ENCODE data around the gene NAV3. TPM values are rescaled to one million over a fixed set of nuclear protein-coding genes. Genes with fewer than 3 reads are reported as not detected.

Gene NAV3
- total and polyA plus RNA-seq, 4 donors, result 0.22 to 1.7 (median 0.71) TPM

- Histone ChIP-seq H3K27ac (ENCODE audit: low read depth in 1 of 2, low read length in 2 of 2) (no peak overlapping the region), H3K27me3 (ENCODE audit: control insufficient read depth in 4 of 4, insufficient read depth in 4 of 4, low read length in 3 of 4) (no peaks in the 10 kb centered on the region), H3K9ac (ENCODE audit: low read depth in 1 of 2, low read length in 2 of 2) (no peak overlapping the region), H3K4me1 (ENCODE audit: control insufficient read depth in 4 of 4, insufficient read depth in 4 of 4, low read length in 3 of 4) (no peaks in the 10 kb centered on the region), H3K9me3 (ENCODE audit: control insufficient read depth in 4 of 4, low read length in 3 of 4) (no peaks in the 10 kb centered on the region), H3K4me3 (ENCODE audit: low read depth in 1 of 3, low read length in 3 of 3) (no peak overlapping the region), H3K36me3 (ENCODE audit: control insufficient read depth in 4 of 4, insufficient read depth in 3 of 4, low read depth in 1 of 4, low read length in 3 of 4) (no peaks in the 10 kb centered on the region)
- 90% methylated on average over 8 of the region's 8 CpGs for WGBS
- TF ChIP-seq EGR1 (IDR thresholded peaks at IDR 0.05; ENCODE audit: low read depth in 2 of 2), result no peak
- TF ChIP-seq, protein P1, sequence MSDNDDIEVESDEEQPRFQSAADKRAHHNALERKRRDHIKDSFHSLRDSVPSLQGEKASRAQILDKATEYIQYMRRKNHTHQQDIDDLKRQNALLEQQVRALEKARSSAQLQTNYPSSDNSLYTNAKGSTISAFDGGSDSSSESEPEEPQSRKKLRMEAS (IDR thresholded peaks at IDR 0.05), result no peak
- TF ChIP-seq, protein P2, sequence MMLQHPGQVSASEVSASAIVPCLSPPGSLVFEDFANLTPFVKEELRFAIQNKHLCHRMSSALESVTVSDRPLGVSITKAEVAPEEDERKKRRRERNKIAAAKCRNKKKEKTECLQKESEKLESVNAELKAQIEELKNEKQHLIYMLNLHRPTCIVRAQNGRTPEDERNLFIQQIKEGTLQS (IDR thresholded peaks at IDR 0.05), result no peak
- no peak for TF ChIP-seq NR2F2 (IDR thresholded peaks at IDR 0.05)
- no peak for TF ChIP-seq HNF4A (conservative IDR thresholded peaks at IDR 0.05)
- TF ChIP-seq TAF1 (conservative IDR thresholded peaks at IDR 0.05), result no peak
- TF ChIP-seq YY1 (IDR thresholded peaks at IDR 0.05), result no peak
- no peak for TF ChIP-seq SP1 (IDR thresholded peaks at IDR 0.05)
- DNase-seq (ENCODE audit: low spot score), result no peak
These were observed 206.2 kb downstream of the NAV3 start for GRCh38 chr12:78036874-78037273.

- no peak for DNase-seq (ENCODE audit: low spot score)
- TF ChIP-seq YY1 (IDR thresholded peaks at IDR 0.05) (no peak), JUND (IDR thresholded peaks at IDR 0.05) (no peak), FOXA2 (IDR thresholded peaks at IDR 0.05) (no peak), REST (IDR thresholded peaks at IDR 0.05) (no peak), NR2F2 (IDR thresholded peaks at IDR 0.05) (no peak), GABPA (IDR thresholded peaks at IDR 0.05 in 1 of 2, conservative IDR thresholded peaks at IDR 0.05 in 1 of 2) (no peak), FOXA1 (IDR thresholded peaks at IDR 0.05) (no peak), HNF4G (IDR thresholded peaks at IDR 0.05) (no peak), HNF4A (conservative IDR thresholded peaks at IDR 0.05) (no peak), EGR1 (IDR thresholded peaks at IDR 0.05; ENCODE audit: low read depth in 2 of 2) (no peak), SP1 (IDR thresholded peaks at IDR 0.05) (no peak)
- TF ChIP-seq, protein P3, sequence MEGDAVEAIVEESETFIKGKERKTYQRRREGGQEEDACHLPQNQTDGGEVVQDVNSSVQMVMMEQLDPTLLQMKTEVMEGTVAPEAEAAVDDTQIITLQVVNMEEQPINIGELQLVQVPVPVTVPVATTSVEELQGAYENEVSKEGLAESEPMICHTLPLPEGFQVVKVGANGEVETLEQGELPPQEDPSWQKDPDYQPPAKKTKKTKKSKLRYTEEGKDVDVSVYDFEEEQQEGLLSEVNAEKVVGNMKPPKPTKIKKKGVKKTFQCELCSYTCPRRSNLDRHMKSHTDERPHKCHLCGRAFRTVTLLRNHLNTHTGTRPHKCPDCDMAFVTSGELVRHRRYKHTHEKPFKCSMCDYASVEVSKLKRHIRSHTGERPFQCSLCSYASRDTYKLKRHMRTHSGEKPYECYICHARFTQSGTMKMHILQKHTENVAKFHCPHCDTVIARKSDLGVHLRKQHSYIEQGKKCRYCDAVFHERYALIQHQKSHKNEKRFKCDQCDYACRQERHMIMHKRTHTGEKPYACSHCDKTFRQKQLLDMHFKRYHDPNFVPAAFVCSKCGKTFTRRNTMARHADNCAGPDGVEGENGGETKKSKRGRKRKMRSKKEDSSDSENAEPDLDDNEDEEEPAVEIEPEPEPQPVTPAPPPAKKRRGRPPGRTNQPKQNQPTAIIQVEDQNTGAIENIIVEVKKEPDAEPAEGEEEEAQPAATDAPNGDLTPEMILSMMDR (IDR thresholded peaks at IDR 0.05; ENCODE audit: low read depth, low read length, missing input control), result no peak
- TF ChIP-seq, protein P2 (IDR thresholded peaks at IDR 0.05), result no peak
- TF ChIP-seq, protein P1 (IDR thresholded peaks at IDR 0.05), result no peak
These were observed 207.0 kb downstream of the NAV3 start for GRCh38 chr12:78037707-78038106.

More at GRCh38 chr12:78037707-78038106, 207.0 kb downstream of the NAV3 start:
- H3K36me3 ChIP-seq (ENCODE audit: control insufficient read depth in 4 of 4, insufficient read depth in 3 of 4, low read depth in 1 of 4, low read length in 3 of 4), result no peaks in the 10 kb centered on the region
- no peak overlapping the region for H3K4me3 ChIP-seq (ENCODE audit: low read depth in 1 of 3, low read length in 3 of 3)
- H3K9me3 ChIP-seq (ENCODE audit: control insufficient read depth in 4 of 4, low read length in 3 of 4), result no peaks in the 10 kb centered on the region
- H3K9ac ChIP-seq (ENCODE audit: low read depth in 1 of 2, low read length in 2 of 2), result no peak overlapping the region
- no peaks in the 10 kb centered on the region for H3K27me3 ChIP-seq (ENCODE audit: control insufficient read depth in 4 of 4, insufficient read depth in 4 of 4, low read length in 3 of 4)
- WGBS, result 72% methylated on average over 2 of the region's 2 CpGs
- no peaks in the 10 kb centered on the region for H3K4me1 ChIP-seq (ENCODE audit: control insufficient read depth in 4 of 4, insufficient read depth in 4 of 4, low read length in 3 of 4)
- no peak overlapping the region for H3K27ac ChIP-seq (ENCODE audit: low read depth in 1 of 2, low read length in 2 of 2)
